ENCODE measurements around the gene PCDH9. TPM values are rescaled to one million over a fixed set of nuclear protein-coding genes. Genes with fewer than 3 reads are reported as not detected.

Gene PCDH9
- total RNA-seq, 1 donor from 2014 or later: 64.4 TPM

GRCh38 chr13:66520511-66521355 is 709.4 kb downstream of the PCDH9 start:
- FAIRE-seq (no peak), DNase-seq (ENCODE audit: low spot score in 2 of 2) (no peak)

- no peak for DNase-seq (ENCODE audit: low spot score in 2 of 2)
- FAIRE-seq: no peak
Measured at GRCh38 chr13:66519259-66519658, 710.9 kb downstream of the PCDH9 start.

- no peak for FAIRE-seq
- DNase-seq (ENCODE audit: low spot score in 2 of 2): no peak
Measured at GRCh38 chr13:66518068-66518467, 712.1 kb downstream of the PCDH9 start.

GRCh38 chr13:66513728-66514127 is 716.4 kb downstream of the PCDH9 start:
- no peak for FAIRE-seq
- DNase-seq (ENCODE audit: low spot score in 2 of 2): no peak

GRCh38 chr13:66509175-66509574 is 721.0 kb downstream of the PCDH9 start:
- DNase-seq (ENCODE audit: low spot score in 2 of 2) (no peak), FAIRE-seq (no peak)

- no peak for FAIRE-seq
- no peak for DNase-seq (ENCODE audit: low spot score in 2 of 2)
Measured at GRCh38 chr13:66508153-66508909, 721.8 kb downstream of the PCDH9 start.

- DNase-seq (ENCODE audit: low spot score in 2 of 2) (no peak), FAIRE-seq (no peak)
Measured at GRCh38 chr13:66506979-66507378, 723.2 kb downstream of the PCDH9 start.

- FAIRE-seq (no peak), DNase-seq (ENCODE audit: low spot score in 2 of 2) (no peak)
Measured at GRCh38 chr13:66506051-66506777, 723.9 kb downstream of the PCDH9 start.

- FAIRE-seq: no peak
Measured at GRCh38 chr13:66503890-66504289, 726.2 kb downstream of the PCDH9 start.

GRCh38 chr13:66501181-66501580 is 729.0 kb downstream of the PCDH9 start:
- FAIRE-seq (no peak), DNase-seq (ENCODE audit: low spot score in 2 of 2) (no peak)

More at GRCh38 chr13:66503890-66504289, 726.2 kb downstream of the PCDH9 start:
- no peak for DNase-seq (ENCODE audit: low spot score in 2 of 2)

- DNase-seq (ENCODE audit: low spot score in 2 of 2) (no peak), FAIRE-seq (no peak)
Measured at GRCh38 chr13:66492479-66492878, 737.7 kb downstream of the PCDH9 start.

GRCh38 chr13:66491251-66491650 is 738.9 kb downstream of the PCDH9 start:
- FAIRE-seq: no peak
- DNase-seq (ENCODE audit: low spot score in 2 of 2): no peak

- DNase-seq (ENCODE audit: low spot score in 2 of 2): no peak
- FAIRE-seq: no peak
Measured at GRCh38 chr13:66489586-66489985, 740.5 kb downstream of the PCDH9 start.

GRCh38 chr13:66489172-66489571 is 741.0 kb downstream of the PCDH9 start:
- DNase-seq (ENCODE audit: low spot score in 2 of 2) (no peak), FAIRE-seq (no peak)

- DNase-seq (ENCODE audit: low spot score in 2 of 2): no peak
Measured at GRCh38 chr13:66483712-66484111, 746.4 kb downstream of the PCDH9 start.

GRCh38 chr13:66482836-66483235 is 747.3 kb downstream of the PCDH9 start:
- FAIRE-seq: no peak
- no peak for DNase-seq (ENCODE audit: low spot score in 2 of 2)

More at GRCh38 chr13:66483712-66484111, 746.4 kb downstream of the PCDH9 start:
- FAIRE-seq: no peak

GRCh38 chr13:66477816-66478215 is 752.3 kb downstream of the PCDH9 start:
- FAIRE-seq (no peak), DNase-seq (ENCODE audit: low spot score in 2 of 2) (no peak)

- FAIRE-seq: no peak
- no peak for DNase-seq (ENCODE audit: low spot score in 2 of 2)
Measured at GRCh38 chr13:66475061-66475460, 755.1 kb downstream of the PCDH9 start.

GRCh38 chr13:66469745-66470144 is 760.4 kb downstream of the PCDH9 start:
- DNase-seq (ENCODE audit: low spot score in 2 of 2) (no peak), FAIRE-seq (no peak)

- no peak for FAIRE-seq
- DNase-seq (ENCODE audit: low spot score in 2 of 2): no peak
Measured at GRCh38 chr13:66468656-66469055, 761.5 kb downstream of the PCDH9 start.

GRCh38 chr13:66462187-66462586 is 767.9 kb downstream of the PCDH9 start:
- FAIRE-seq (no peak), DNase-seq (ENCODE audit: low spot score in 2 of 2) (no peak)

All from frontal cortex (tissue), 4 donors.